Ascending aorta (tissue), 2 donors: ENCODE results near the gene ZDHHC21. TPM values are rescaled to one million over a fixed set of nuclear protein-coding genes. Genes with fewer than 3 reads are reported as not detected.

Experiments
- DNase-seq, 2 donors: peaks; one replicate each; pipeline ENCODE4 v3.0.0-alpha.2; 2019; ENCODE audit warnings: low spot score in 2 of 2
- H3K27ac ChIP-seq, 2 donors: fragments of 200-600 bp; sonication (generic); one replicate each; pipeline ENCODE4 v1.5.1; 2016 to 2017; ENCODE audit warnings: mild to moderate bottlenecking in 1 of 2
- H3K27me3 ChIP-seq: fragments of 200-600 bp; sonication (generic); one replicate; pipeline ENCODE4 v1.5.1; 2017
- H3K36me3 ChIP-seq, 2 donors: fragments of 200-600 bp; sonication (generic); one replicate each; pipeline ENCODE4 v1.5.1; 2016
- H3K4me1 ChIP-seq, 2 donors: fragments of 200-600 bp; sonication (generic); one replicate each; pipeline ENCODE4 v1.5.1; 2016 to 2017; ENCODE audit warnings: mild to moderate bottlenecking in 1 of 2
- H3K4me3 ChIP-seq, 2 donors: fragments of 200-600 bp; sonication (generic); one replicate each; pipeline ENCODE4 v1.5.1; 2016 to 2017; ENCODE audit warnings: mild to moderate bottlenecking in 1 of 2
- H3K9me3 ChIP-seq, 2 donors: fragments of 200-600 bp; sonication (generic); one replicate each; pipeline ENCODE4 v1.5.1; 2016
- CTCF ChIP-seq, 3 experiments: fragments of 200-600 bp in 2 of 3; fragments of 450-650 bp in 1 of 3; sonication (generic) in 2 of 3; IDR thresholded peaks; one replicate each; pipeline ENCODE4 v1.5.1; 2016 to 2019; ENCODE audit warnings: antibody characterized with exemption in 3 of 3, mild to moderate bottlenecking in 1 of 3, moderate library complexity in 1 of 3
- intact Hi-C: fragments of 100-400 bp; cut with DNase I; formaldehyde crosslinking; loops from one replicate; pipeline ENCODE4 v1.15.1; 2023
- total RNA-seq: library from RNA; depleted of rRNA; stranded (reverse); fragments of >200 nt; gene quantifications from one replicate; pipeline ENCODE4 v1.1.0, GENCODE V29; 2016

Gene ZDHHC21
- total RNA-seq, 1 donor from 2014 or later: 2.3 TPM

GRCh38 chr9:14652729-14653377, 40.4 kb downstream of the ZDHHC21 start:
- no peak overlapping the region for H3K27ac ChIP-seq
- no peak for TF ChIP-seq CTCF (IDR thresholded peaks at IDR 0.05)
- H3K4me3 ChIP-seq: no peak overlapping the region
- intact Hi-C loops: no loop called here
- DNase-seq: no peak
- H3K4me1 ChIP-seq: peaks cover 0 to 4% of the 10 kb centered on the region in 2 donors
- H3K27me3 ChIP-seq: no peaks in the 10 kb centered on the region
- H3K36me3 ChIP-seq: peaks cover 9 to 14% of the 10 kb centered on the region in 2 donors
- peaks cover 12 to 23% of the 10 kb centered on the region in 2 donors for H3K9me3 ChIP-seq

GRCh38 chr9:14650596-14650995, 42.6 kb downstream of the ZDHHC21 start:
- intact Hi-C loops: no loop called here
- Histone ChIP-seq H3K27ac (no peak overlapping the region), H3K36me3 (peaks cover 5 to 14% of the 10 kb centered on the region in 2 donors), H3K9me3 (peaks cover 12 to 18% of the 10 kb centered on the region in 2 donors), H3K4me1 (peaks cover 0 to 4% of the 10 kb centered on the region in 2 donors), H3K27me3 (no peaks in the 10 kb centered on the region), H3K4me3 (no peak overlapping the region)
- no peak for TF ChIP-seq CTCF (IDR thresholded peaks at IDR 0.05)
- DNase-seq: no peak

- Histone ChIP-seq H3K4me1 (peaks cover 0 to 4% of the 10 kb centered on the region in 2 donors), H3K36me3 (no peaks in the 10 kb centered on the region), H3K9me3 (no peaks in the 10 kb centered on the region), H3K4me3 (no peak overlapping the region), H3K27me3 (no peaks in the 10 kb centered on the region), H3K27ac (no peak overlapping the region)
- TF ChIP-seq CTCF (IDR thresholded peaks at IDR 0.05): no peak
- no peak for DNase-seq
- intact Hi-C loops: no loop called here
Observed at GRCh38 chr9:14645648-14646047, 47.6 kb downstream of the ZDHHC21 start.

GRCh38 chr9:14640967-14641366, 52.3 kb downstream of the ZDHHC21 start:
- H3K4me3 ChIP-seq: no peak overlapping the region
- intact Hi-C loops: no loop called here
- no peak for TF ChIP-seq CTCF (IDR thresholded peaks at IDR 0.05)
- DNase-seq: no peak
- H3K27me3 ChIP-seq: no peaks in the 10 kb centered on the region
- no peak overlapping the region for H3K27ac ChIP-seq
- H3K4me1 ChIP-seq: no peaks in the 10 kb centered on the region
- no peaks in the 10 kb centered on the region for H3K9me3 ChIP-seq
- peaks cover 0 to 3% of the 10 kb centered on the region in 2 donors for H3K36me3 ChIP-seq

- no peak overlapping the region for H3K27ac ChIP-seq
- H3K27me3 ChIP-seq: no peaks in the 10 kb centered on the region
- TF ChIP-seq CTCF (IDR thresholded peaks at IDR 0.05): no peak
- H3K4me3 ChIP-seq: no peak overlapping the region
- no peaks in the 10 kb centered on the region for H3K4me1 ChIP-seq
- DNase-seq: no peak
- H3K36me3 ChIP-seq: peaks cover 0 to 3% of the 10 kb centered on the region in 2 donors
- intact Hi-C loops: no loop called here
- H3K9me3 ChIP-seq: no peaks in the 10 kb centered on the region
Observed at GRCh38 chr9:14640294-14640693, 52.9 kb downstream of the ZDHHC21 start.
